HL-60 (cell line): ENCODE results near the gene EPHX1.

Source experiments
- GABPA ChIP-seq: IDR thresholded peaks from 2 replicates; pipeline ENCODE4 v1.6.1; 2012; ENCODE audit warnings: low read depth
- POLR2AphosphoS5 ChIP-seq: IDR thresholded peaks from 2 replicates; pipeline ENCODE4 v1.6.1; 2012; ENCODE audit warnings: low read depth
- TF ChIP-seq, protein P1 (sequence below): IDR thresholded peaks from one replicate; pipeline ENCODE4 v1.5.1; 2011; ENCODE audit warnings: low read length, control low read depth, inconsistent platforms; ENCODE audit not compliant: insufficient read depth
- TF ChIP-seq, protein P2 (sequence below): IDR thresholded peaks from 2 replicates; pipeline ENCODE4 v1.6.1; 2012; ENCODE audit warnings: low read depth; ENCODE audit not compliant: insufficient replicate concordance

DNA sequence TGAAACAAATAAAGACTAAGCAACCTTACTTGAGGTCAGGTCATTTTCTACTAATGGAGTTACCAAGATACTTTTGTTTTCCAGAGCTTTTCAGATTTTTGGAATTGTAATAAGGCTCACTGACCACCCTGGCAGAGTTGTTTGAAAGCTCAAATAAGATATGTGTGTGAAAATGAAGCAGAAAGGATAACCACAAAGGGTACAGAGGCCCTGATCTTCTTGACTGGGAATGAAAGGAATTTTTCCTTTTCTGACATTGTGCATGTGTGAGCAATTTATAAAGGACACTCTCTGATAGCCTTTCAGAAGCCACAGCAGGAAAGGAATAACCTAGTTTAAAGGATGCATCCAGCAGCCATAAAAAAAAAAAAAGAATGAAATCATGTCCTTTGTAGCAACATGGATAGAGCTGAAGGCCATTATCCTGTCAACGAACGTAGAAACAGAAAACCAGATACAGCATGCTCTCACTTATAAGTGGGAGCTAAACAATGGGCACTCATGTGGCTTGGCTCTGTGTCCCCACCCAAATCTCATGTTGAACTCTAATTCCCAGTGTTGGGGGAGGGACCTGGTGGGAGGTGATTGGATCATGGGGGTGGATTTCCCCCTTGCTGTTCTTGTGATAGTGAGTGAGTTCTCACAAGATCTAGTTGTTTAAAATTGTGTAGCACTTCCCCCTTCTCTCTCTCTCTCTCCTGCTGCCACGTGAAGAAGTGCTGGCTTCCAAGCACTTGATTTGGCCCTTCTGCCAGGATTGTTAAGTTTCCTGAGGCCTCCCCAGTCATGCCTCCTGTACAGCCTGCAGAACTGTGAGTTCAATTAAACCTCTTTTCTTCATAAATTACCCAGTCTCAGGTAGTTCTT lies 35.4 kb upstream of the EPHX1 start:
- TF ChIP-seq, protein P1, sequence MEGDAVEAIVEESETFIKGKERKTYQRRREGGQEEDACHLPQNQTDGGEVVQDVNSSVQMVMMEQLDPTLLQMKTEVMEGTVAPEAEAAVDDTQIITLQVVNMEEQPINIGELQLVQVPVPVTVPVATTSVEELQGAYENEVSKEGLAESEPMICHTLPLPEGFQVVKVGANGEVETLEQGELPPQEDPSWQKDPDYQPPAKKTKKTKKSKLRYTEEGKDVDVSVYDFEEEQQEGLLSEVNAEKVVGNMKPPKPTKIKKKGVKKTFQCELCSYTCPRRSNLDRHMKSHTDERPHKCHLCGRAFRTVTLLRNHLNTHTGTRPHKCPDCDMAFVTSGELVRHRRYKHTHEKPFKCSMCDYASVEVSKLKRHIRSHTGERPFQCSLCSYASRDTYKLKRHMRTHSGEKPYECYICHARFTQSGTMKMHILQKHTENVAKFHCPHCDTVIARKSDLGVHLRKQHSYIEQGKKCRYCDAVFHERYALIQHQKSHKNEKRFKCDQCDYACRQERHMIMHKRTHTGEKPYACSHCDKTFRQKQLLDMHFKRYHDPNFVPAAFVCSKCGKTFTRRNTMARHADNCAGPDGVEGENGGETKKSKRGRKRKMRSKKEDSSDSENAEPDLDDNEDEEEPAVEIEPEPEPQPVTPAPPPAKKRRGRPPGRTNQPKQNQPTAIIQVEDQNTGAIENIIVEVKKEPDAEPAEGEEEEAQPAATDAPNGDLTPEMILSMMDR = no peak
- TF ChIP-seq GABPA = no peak
- TF ChIP-seq POLR2AphosphoS5 = no peak
- TF ChIP-seq, protein P2, sequence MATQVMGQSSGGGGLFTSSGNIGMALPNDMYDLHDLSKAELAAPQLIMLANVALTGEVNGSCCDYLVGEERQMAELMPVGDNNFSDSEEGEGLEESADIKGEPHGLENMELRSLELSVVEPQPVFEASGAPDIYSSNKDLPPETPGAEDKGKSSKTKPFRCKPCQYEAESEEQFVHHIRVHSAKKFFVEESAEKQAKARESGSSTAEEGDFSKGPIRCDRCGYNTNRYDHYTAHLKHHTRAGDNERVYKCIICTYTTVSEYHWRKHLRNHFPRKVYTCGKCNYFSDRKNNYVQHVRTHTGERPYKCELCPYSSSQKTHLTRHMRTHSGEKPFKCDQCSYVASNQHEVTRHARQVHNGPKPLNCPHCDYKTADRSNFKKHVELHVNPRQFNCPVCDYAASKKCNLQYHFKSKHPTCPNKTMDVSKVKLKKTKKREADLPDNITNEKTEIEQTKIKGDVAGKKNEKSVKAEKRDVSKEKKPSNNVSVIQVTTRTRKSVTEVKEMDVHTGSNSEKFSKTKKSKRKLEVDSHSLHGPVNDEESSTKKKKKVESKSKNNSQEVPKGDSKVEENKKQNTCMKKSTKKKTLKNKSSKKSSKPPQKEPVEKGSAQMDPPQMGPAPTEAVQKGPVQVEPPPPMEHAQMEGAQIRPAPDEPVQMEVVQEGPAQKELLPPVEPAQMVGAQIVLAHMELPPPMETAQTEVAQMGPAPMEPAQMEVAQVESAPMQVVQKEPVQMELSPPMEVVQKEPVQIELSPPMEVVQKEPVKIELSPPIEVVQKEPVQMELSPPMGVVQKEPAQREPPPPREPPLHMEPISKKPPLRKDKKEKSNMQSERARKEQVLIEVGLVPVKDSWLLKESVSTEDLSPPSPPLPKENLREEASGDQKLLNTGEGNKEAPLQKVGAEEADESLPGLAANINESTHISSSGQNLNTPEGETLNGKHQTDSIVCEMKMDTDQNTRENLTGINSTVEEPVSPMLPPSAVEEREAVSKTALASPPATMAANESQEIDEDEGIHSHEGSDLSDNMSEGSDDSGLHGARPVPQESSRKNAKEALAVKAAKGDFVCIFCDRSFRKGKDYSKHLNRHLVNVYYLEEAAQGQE = no peak
